ENCODE data around the gene TFB1M. TPM values are rescaled to one million over a fixed set of nuclear protein-coding genes. Genes with fewer than 3 reads are reported as not detected.

Gene TFB1M
- total RNA-seq, 1 experiment from 2014 or later = 27.5 TPM

Other genes with a start within 250 kb of the TFB1M start
- 0.32 TPM in 1 of 2 replicates, not detected in the other for gene CLDN20, start 50.5 kb downstream of the TFB1M start, total RNA-seq (2014; rRNA removed; shearing (Covaris generic))
- gene NOX3, start 141.4 kb upstream of the TFB1M start, total RNA-seq (2014; rRNA removed; shearing (Covaris generic)) = not detected in 2 replicates